Jurkat, Clone E6-1 (cell line): ENCODE data around the gene ZNG1B.
A peak's percentile ranks its signal among the peaks of the same experiment; 100 is the strongest.
"Not testable (repeated sequence)": the region's sequence is repeated elsewhere in the genome, so short reads cannot be mapped to it uniquely, and the experiment has no call there.

ENCODE experiments used
- DNase-seq: peaks from one replicate; pipeline ENCODE4 v3.0.0-alpha.2; 2011; ENCODE audit warnings: low read depth, low spot score
- H3K4me3 ChIP-seq: 2 replicates; pipeline ENCODE4 v1.5.1; 2011; ENCODE audit warnings: mild to moderate bottlenecking, low read length, control low read depth, moderate library complexity

Gene ZNG1B

GRCh38 chr2:113502216-113503093 lies 65.0 kb downstream of the ZNG1B start:
- not testable (repeated sequence) for DNase-seq, H3K4me3 ChIP-seq

GRCh38 chr2:113503094-113504042 lies 65.9 kb downstream of the ZNG1B start:
- not testable (repeated sequence) for DNase-seq
- H3K4me3 ChIP-seq, result peak overlapping the region; percentile 18

GRCh38 chr2:113504081-113504480 lies 66.6 kb downstream of the ZNG1B start:
- not testable (repeated sequence) for H3K4me3 ChIP-seq, DNase-seq

- not testable (repeated sequence) for H3K4me3 ChIP-seq, DNase-seq
These were observed 70.1 kb downstream of the ZNG1B start for GRCh38 chr2:113507394-113508140.

GRCh38 chr2:113508187-113508586 lies 70.7 kb downstream of the ZNG1B start:
- DNase-seq, H3K4me3 ChIP-seq: not testable (repeated sequence)

- H3K4me3 ChIP-seq, DNase-seq: not testable (repeated sequence)
These were observed 73.4 kb downstream of the ZNG1B start for GRCh38 chr2:113510913-113511312.

GRCh38 chr2:113511859-113512258 lies 74.4 kb downstream of the ZNG1B start:
- not testable (repeated sequence) for H3K4me3 ChIP-seq, DNase-seq

GRCh38 chr2:113515457-113515856 lies 78.0 kb downstream of the ZNG1B start:
- not testable (repeated sequence) for H3K4me3 ChIP-seq, DNase-seq

- H3K4me3 ChIP-seq, DNase-seq: not testable (repeated sequence)
These were observed 78.5 kb downstream of the ZNG1B start for GRCh38 chr2:113515995-113516394.

GRCh38 chr2:113517025-113517424 lies 79.5 kb downstream of the ZNG1B start:
- not testable (repeated sequence) for H3K4me3 ChIP-seq, DNase-seq

- not testable (repeated sequence) for DNase-seq, H3K4me3 ChIP-seq
These were observed 83.3 kb downstream of the ZNG1B start for GRCh38 chr2:113520837-113521236.

- not testable (repeated sequence) for H3K4me3 ChIP-seq, DNase-seq
These were observed 84.0 kb downstream of the ZNG1B start for GRCh38 chr2:113521492-113521891.

- H3K4me3 ChIP-seq, DNase-seq: not testable (repeated sequence)
These were observed 87.5 kb downstream of the ZNG1B start for GRCh38 chr2:113524986-113525385.

GRCh38 chr2:113527350-113528045 lies 90.0 kb downstream of the ZNG1B start:
- DNase-seq, H3K4me3 ChIP-seq: not testable (repeated sequence)

- not testable (repeated sequence) for H3K4me3 ChIP-seq, DNase-seq
These were observed 90.6 kb downstream of the ZNG1B start for GRCh38 chr2:113528126-113528525.

- H3K4me3 ChIP-seq, DNase-seq: not testable (repeated sequence)
These were observed 91.4 kb downstream of the ZNG1B start for GRCh38 chr2:113528904-113529303.

- not testable (repeated sequence) for H3K4me3 ChIP-seq, DNase-seq
These were observed 95.5 kb downstream of the ZNG1B start for GRCh38 chr2:113532991-113533390.

GRCh38 chr2:113536573-113536972 lies 99.1 kb downstream of the ZNG1B start:
- DNase-seq, H3K4me3 ChIP-seq: not testable (repeated sequence)
